ENCODE data around the gene FCAMR.

DNA sequence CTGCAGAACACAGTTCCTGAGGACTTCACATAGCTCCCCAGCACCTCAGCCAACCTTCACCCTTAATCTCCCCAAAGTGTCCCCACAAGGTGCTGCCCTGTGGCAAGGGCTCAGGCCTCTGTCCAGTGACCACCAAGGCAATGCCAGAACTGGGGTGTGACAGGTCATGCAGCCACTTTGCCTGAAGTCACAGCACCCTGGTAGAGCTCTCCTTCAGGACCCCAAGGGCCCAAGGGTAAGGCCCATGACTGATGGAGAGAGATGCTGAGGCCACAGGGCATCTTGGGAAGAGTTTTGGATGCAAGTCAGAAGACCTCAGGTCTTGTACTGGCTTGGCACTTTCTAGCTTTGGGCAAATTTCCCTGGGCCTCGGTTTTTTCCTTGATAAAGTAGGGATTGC, 47.7 kb downstream of the FCAMR start:
- TF ChIP-seq POLR2A (IDR thresholded peaks at IDR 0.05; ENCODE audit: low read depth, low read length) (no peak), POLR2AphosphoS5 (IDR thresholded peaks at IDR 0.05; ENCODE audit: low read depth, low read length) (no peak)

Measured in GM12892 (cell line).